Right renal pelvis (tissue), 4 donors: ENCODE measurements around the gene IL4R. TPM values are rescaled to one million over a fixed set of nuclear protein-coding genes. Genes with fewer than 3 reads are reported as not detected.
A peak's percentile ranks its signal among the peaks of the same experiment; 100 is the strongest.

Experiments used
- DNase-seq, 4 donors: peaks; one replicate each; pipeline ENCODE4 v3.0.0-alpha.2; 2013; ENCODE audit warnings: low read depth in 4 of 4, low spot score in 3 of 4, missing footprints in 1 of 4
- polyA plus RNA-seq, 4 donors: library from polyadenylated mRNA; unstranded; fragments of 120-200 nt; gene quantifications; one replicate each; pipeline ENCODE4 v1.2.1, GENCODE V29; 2013; ENCODE audit not compliant: insufficient read length in 4 of 4

Gene IL4R
- polyA plus RNA-seq, 4 donors: 13.7 to 19.5 (median 17.9) TPM

DNA sequence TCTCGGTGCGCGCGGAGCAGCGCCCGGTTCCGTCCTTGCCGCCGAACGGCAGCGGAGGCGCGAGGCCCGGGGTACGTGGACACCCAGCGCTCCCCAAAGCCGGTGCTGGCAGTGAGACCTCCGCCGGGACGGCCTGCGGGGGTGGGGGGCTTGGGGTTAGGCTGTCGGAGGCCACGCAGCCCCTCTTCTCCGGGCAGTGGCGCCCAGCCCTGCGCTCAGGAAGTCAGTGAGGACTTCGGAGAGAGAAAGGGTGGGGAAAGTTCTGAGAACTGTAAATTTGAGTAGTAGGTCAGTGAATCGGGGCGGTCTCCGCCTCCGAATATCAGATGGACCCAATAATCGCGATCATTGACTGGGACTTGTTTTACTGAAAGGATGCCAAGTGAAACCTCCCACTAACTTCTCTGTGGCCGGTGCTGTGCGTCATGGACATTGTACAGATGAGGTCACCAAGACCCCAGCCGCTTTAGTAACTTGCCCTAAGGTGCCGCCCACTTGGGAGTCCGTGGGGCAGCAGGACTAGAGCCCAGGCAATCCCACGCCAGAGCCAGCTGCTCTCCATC lies 468 bp downstream of the IL4R start:
- DNase-seq: peak in 1 of 4 donors; percentile 41

GRCh38 chr16:27314986-27315332 lies 1.2 kb downstream of the IL4R start:
- no peak for DNase-seq

- no peak for DNase-seq
Measured at GRCh38 chr16:27315333-27316037, 1.7 kb downstream of the IL4R start.

DNA sequence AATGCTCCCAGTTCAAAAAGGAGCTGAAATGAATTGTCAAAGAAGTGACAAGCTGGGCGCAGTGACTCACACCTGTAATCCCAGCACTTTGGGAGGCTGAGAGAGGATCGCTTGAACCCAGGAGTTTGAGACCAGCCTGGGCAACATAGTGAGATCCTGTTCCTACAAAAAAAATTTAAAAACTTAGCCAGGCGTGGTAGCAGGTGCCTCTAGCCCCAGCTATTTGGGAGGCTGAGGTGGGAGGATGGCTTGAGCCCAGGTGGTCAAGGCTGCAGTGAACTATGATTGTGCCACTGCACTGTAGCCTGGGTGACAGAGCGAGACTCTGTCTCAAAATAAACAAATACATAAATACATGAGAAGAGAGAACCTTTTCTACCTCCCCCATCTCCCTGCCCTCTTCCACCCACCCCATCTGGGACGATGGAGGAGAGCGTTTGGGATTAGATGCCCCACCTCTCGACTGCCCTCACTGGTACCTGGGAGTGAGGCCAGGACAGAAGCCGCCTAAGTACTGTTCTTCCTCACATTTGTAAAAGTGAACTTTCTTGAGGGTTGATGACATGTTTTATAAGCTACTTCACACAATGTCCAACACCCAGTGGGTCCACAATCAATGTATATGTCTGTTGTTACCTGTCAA lies 2.4 kb downstream of the IL4R start:
- DNase-seq: no peak

DNA sequence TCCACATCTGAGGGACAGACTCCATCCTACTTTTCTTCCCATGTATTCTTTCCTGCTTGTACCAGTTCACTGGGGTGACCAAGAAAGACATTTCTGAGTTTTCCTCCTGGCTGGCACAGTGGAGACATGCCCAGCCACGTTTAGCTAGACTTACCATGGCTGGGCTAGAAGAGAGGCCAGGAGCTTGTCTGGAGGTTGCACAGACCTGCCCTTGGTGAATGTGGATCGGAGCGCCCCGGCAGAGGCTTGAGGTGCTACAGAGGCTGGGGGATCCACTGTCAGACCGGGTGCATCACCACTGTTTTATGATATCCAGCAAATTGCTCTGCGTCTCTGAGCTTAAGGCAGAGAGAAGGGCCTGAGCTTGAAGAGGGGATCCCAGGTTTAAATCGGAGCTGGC lies 3.5 kb downstream of the IL4R start:
- no peak for DNase-seq

DNA sequence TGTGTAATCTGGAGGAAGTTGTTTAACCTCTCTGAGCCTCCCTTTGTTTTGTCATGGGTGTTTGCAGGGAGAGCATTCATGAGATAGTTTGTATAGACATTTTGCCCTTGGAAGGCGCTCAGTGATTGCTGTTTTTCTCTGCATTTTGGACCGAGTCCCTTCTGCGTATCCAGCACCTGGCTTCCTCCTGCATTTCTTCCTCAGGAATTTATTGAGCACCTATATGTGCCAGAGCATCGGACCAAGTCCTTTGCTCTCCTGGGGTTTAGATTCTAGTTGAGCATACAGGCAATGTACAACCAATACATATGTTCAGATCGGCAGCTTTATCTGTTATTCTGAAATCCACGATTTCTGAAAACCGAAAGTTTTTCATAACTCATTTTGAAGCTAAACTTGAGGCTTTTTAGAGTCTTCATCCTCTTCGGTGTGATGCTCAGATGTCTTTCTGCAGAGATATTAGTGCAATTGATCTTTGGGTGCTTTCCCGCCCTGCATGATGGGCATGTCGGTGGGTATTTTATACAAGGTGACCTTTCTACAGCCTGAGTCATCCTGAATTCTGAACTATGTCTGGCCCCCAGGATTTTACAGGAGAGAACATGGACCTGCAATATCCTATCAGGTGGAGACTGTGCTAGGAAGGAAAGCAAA lies 4.1 kb downstream of the IL4R start:
- DNase-seq: no peak

DNA sequence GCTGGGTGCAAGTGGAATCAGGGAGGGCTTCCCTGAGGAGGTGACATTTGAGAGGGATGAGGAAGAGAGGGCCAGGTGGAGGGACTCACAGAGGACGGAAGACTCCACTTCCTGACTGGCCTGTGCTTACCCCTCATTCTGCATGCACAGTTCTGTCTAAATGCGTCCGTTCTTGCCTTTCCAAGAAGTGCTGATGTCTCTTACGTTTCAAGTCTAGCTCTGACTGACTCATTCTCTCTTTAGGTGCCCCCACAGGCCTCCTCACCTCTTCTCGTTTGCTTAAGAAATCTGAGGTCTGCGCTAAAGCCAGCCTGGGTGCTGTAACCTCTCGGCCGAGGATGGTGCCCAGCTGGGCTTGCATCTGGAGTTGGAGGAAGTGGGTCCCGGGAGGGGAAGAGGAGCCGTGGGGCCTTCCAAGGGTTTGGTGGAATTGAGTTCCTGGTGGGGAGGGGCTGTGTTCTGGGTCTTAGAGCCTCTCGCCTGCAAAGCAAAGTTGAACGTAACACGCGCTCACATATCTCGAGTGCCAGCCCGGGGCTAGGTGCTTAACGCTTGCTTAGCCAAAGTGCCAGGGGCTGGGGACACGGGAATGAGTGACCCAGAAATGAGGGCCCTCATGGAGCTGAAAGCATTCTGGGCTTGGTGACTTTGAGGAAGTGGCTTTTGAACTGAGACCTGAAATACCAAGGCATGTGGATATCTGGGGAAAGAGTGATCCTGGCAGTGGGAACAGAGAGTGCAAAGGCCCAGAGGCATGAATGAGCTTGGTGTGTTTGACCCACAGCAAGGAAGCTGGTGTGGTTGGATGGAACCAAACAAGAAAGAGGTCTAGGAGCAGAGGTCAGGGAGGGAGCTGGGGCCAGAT lies 4.8 kb downstream of the IL4R start:
- no peak for DNase-seq

GRCh38 chr16:27319257-27319965 lies 5.6 kb downstream of the IL4R start:
- no peak for DNase-seq

- no peak for DNase-seq
Measured at GRCh38 chr16:27320261-27321012, 6.7 kb downstream of the IL4R start.

GRCh38 chr16:27321013-27321915 lies 7.5 kb downstream of the IL4R start:
- no peak for DNase-seq

- no peak for DNase-seq
Measured at GRCh38 chr16:27322858-27323780, 9.3 kb downstream of the IL4R start.

DNA sequence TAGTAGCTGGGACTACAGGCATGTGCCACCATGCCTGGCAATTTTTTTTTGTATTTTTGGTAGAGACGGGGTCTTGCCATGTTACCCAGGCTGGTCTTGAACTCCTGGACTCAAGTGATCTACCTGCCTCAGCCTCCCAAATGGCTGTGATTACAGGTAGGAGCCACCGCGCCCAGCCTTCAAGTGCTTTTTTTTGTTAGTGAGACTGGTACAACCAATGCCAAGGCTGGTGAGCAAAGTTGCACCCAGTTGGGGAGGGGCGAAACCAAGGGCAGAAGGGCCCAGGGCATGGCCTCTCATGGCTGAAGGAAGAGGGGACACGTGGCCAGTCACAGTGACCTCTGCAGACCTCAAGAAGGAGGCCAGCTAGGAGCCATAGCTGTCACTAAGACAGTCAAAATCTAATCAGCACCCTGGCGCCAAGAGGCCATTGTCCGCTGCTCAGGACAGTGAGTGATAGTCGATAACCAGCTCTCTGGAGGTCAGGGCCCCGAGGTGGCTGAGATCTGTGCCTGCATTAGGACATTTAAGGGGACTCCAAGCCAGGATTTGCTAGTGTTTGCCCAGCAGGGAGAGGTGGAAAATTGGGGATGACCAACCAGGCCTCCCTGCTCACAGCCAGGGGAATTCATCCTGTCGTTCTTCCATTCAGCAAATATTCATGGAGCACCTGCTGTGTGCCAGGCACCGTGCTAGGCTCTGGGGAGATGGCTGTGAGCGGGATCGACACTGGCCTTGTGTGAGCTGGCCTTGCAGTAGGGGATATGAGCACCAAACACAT lies 10.2 kb downstream of the IL4R start:
- no peak for DNase-seq

DNA sequence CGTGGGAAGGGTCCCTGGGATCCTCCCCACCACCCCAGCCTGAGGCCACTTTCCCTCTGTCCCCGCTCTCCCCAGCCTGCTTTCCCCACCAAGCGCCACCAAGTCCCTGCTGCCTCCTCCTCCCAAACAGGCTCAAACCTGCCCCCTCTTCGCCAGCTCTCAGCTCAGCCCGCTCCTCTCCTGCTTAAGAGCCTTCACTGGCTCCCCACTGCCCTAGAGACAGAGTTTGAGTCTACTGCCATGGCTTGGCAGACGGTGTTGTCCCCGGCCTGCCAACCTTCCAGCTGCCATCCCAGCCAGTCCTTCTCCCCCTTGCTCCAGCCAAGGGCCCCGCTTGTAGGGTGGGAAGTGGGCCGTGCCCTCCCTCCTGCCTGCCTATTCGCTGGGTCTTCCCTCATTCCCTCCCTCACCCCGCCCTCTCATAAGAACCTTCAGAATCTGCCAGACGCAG lies 11.1 kb downstream of the IL4R start:
- DNase-seq: no peak

- no peak for DNase-seq
Measured at GRCh38 chr16:27325736-27326135, 12.0 kb downstream of the IL4R start.

DNA sequence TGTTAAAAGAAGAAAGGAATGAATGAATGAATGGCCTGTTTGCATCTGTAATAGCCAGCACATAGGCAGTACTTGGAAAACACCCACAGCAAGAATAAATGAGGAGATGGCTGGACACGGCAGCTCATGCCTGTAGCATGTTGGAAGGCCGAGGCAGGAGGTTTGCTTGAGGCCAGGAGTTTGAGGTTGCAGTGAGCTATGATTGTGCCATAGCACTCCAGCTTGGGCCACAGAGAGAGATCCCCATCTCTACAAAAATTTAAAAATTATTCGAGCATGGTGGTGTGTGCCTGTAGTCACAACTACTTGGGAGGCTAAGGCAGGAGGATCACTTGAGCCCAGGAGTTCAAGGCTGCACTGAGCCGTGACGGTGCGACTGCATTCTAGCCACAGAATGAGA lies 12.5 kb downstream of the IL4R start:
- no peak for DNase-seq
